MV-4-11 (cell line): ENCODE measurements around the gene STAB2.

ENCODE experiments used
- DNase-seq: peaks from one replicate; lab custom pipeline; 2025; lab: John Stamatoyannopoulos, UW

STAB2 gene

DNA sequence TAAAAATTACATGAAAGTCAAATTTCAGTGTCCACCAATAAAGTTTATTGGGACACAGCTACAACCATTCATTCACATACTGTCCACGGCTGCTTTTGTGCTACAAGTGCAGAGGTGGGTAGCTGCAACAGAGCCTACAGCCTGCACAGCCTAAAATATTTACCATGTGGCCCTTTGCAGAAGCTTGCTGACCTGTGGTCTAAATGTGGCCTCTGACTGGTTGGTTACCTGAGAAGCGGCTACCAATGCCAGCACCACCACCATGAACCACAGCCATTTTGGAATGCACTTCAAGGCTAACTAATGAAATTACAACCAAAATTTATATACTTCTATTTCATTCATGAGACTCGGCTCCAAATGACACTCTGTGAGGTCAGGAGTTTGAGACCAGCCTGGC lies 195.3 kb downstream of the STAB2 start:
- DNase-seq = no peak

DNA sequence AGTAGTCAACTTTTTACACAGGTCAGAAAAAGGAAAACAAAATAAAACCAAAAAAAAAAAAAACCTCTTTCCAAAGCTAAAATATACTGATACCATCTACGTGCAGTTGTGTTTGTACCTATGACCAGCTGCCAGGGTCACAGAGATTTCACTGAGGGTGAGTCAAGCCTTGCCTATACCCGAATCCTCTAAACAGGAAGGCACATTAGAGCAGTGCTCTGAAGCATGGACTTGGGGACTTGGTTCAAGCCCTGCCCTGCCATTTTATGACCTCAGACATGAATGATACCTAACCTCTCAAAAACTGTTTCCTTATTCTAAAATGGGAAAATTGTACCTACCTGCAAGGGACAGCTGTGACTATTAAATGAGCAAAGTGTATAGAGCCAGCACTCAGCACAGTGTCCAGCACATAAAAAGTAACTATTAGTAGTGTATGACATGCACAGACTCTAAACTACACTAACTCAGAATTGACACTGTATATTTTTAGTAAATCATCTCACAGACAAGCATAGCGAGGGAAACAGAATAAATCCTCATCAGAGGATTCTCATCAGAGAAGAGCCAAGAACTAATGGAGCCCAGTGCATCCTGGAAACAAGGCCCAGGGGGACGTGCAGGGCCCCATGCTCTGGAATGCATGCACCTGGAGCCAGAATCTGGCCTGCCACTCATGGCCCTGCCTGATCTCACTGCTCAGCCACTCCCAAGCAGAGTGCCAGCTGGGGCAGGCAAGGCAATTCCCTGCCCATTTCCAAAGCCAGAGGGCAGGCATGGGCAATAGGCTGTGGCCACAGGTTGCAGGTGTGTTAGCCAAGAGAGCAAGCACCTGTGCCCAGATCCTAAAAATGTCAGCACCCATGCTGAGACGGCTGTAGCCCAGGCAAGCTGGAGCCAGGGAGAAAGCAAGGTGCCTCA lies 196.9 kb downstream of the STAB2 start:
- DNase-seq = no peak

DNA sequence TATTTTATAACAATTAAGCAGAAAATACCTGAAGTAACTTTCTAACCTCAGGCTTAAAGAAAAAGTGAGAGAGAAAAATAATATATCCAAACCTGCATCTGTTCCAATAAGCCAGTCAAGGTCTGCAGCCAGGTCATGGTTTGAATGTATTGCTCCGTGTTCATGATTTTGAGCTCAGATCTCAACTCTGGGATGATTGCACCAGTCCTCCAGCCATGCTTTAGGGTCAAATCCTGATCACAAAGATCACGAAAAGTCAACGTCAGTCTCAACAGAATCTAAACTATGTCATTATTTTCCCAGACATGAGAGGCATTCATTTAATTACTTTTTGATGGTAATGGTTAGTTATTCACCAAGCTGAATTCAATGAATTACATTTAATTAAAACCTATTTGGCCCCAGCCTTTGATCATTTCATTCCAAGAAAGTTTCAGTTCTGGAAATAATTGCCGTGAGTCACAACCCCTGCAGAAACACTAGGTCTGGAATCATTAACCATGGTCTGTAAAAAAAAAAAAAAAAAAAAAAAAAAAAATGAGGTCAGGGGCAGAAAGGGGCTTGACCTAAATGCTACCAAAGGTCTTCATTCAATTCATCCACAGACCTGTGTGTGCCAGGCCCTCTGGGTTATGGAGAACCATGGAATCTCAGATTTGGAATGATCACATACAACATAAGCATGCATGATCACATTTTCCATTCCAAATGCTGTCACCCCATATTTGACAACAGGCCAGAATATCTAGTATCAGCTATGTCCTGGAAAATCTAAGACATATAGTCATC lies 198.4 kb downstream of the STAB2 start:
- no peak for DNase-seq

DNA sequence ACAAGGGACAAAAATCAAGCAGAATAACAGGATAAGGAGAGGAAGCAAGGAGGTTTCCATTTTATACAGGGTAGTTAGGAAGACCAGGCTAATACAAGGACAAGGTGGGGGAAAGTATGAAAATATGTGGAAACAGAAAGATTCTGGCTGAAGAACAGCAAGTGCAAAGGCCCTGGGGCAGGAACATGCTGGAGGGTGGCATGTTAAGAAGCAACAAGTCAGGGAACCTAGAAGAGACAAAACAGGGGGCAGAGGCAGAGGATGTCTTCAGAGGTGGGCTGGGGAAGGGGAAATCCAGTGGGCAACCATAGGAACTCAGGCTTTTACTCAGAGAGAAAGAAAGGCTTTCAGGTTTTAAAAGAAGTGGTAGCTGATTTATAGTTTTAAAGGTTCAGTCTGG lies 199.1 kb downstream of the STAB2 start:
- no peak for DNase-seq

DNA sequence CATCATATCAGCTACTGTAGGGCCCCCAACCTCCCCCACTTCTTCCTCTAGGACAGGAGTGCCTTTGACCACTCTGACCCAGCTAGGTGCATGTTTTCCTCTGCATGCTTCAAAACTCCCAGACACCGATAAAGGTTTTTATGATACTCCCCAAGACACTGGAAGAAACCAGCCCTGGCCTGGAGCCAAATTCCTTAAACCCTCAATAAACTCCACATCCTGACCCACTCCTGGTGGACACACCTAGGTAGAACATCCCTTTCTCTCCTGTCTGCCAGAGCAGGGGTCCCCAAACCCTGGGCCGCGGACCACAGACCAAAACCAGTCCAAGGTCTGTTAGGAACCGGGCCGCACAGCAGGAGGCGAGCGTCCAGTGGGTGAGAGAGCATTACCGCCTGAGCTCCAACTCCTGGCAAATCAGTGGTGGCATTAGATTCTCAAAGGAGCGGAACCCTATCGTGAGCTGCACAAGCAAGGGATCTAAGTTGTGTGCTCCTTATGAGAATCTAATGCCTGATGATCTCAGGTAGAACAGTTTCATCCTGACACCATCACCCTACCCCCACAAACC lies 204.4 kb downstream of the STAB2 start:
- DNase-seq = no peak

DNA sequence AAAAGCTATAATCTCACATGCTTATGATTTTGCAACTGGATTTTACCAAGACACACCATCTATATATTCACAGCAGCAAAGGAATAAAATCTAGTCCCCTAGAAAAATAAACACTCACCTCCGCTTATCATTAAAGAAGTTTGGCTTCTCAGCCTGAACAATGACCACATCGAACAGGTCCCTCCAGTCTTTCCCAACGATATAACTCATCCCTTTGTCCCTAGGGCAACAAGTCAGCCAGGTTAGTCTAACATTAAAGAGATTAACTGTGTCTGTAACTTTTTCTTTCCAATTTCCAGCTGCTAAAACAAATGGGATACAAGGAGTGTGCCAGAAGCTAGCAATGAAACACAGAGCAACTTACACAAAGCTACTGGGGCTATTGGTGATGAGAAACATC lies 206.0 kb downstream of the STAB2 start:
- DNase-seq = no peak

DNA sequence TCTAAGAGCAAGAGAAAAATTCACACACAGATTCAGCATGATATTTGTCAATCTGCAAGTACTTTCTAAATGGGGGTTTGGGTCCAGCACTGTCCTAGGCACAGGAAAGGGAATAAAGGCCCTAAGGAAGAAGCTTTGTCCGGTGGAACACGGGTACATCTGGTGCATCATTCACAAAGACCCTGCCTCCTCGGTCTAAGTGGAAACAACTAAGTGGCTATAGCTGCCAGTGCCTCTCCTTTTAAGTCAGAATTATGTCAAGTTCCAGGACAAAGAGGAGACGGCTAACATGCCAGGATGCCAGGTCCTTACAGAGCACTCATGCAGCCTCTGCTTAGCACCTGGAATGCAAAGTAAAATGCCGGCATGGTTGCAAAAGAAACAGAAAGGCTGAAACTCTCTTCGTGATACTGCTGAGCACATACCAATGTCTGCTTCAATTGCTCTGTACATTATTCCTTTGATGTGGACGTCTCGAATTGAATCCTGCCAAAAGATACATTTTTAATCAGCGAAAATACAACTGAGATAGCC lies 206.5 kb downstream of the STAB2 start:
- DNase-seq = no peak

DNA sequence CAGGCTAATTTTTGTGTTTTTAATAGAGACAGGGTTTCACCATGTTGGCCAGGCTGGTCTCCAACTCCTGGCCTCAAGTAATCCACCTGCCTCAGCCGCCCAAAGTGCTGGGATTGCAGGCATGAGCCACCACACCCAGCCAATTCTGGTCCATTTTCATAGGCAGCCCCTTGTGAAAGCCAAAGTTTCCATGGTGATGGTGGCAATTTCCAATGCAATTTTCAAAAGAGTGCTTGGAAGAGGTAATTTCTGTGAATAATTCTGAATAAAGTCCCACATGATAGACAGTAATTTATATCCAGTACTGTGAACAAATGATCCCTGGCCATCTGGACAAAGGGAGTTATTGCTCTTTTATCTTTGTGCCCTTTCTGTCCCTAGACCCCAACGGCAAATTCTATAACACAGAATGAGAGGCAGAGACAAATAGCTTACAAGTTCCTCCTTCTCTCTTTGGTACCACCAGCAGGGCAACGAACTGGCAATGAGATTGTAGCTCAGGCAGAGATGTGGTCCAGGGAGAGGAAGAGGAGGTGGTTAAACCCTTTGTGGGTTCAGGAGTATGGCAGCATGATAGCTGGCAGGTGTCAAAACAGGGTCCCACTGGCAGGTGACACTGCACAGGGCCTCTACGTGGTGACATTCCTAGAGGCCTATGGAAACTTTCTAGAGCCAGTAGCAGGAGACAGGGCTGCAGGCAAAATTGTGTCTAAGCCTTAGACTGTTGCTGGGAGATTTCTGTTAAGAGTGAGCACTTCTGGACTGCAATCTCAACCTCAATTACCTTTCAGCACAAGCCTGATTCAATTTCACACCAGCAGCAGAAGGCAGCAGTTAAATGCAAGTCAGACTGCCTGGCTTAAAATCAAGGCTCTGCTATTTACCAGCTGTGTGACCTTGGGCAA lies 207.5 kb downstream of the STAB2 start:
- no peak for DNase-seq

DNA sequence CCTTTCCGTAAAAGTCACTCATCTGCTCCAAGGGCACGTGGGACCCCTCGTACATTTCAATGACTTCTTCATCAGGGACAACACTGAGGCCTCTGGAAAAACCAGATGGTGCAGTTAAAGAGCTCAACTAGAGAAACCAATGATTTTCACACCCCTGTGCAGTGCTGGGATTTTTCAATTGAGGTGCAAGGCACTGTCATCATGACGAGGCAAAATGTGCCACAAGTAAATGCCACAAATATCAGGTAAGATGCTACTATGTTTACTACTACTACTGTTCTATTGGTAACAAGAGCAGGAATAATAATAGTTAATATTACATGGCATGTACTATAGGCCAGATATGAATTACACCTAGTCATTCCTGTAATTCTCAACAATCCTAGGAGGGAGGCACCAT lies 211.5 kb downstream of the STAB2 start:
- DNase-seq = no peak

DNA sequence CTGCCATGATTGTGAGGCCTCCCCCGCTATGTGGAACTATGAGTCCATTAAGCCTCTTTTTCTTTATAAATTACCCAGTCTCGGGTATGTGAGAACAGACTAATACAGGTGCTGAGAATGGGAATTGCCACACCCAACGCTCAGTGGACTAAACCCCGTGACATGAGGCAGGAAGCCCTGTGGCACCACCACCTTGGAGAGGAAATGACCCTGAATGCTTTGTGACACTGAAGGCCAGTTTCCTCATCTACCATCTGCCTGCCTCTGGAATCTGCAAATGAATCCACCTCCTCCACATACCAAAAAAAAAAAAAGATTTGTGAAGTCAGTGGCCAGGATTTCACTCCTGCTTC lies 212.4 kb downstream of the STAB2 start:
- peak; percentile 64 for DNase-seq

DNA sequence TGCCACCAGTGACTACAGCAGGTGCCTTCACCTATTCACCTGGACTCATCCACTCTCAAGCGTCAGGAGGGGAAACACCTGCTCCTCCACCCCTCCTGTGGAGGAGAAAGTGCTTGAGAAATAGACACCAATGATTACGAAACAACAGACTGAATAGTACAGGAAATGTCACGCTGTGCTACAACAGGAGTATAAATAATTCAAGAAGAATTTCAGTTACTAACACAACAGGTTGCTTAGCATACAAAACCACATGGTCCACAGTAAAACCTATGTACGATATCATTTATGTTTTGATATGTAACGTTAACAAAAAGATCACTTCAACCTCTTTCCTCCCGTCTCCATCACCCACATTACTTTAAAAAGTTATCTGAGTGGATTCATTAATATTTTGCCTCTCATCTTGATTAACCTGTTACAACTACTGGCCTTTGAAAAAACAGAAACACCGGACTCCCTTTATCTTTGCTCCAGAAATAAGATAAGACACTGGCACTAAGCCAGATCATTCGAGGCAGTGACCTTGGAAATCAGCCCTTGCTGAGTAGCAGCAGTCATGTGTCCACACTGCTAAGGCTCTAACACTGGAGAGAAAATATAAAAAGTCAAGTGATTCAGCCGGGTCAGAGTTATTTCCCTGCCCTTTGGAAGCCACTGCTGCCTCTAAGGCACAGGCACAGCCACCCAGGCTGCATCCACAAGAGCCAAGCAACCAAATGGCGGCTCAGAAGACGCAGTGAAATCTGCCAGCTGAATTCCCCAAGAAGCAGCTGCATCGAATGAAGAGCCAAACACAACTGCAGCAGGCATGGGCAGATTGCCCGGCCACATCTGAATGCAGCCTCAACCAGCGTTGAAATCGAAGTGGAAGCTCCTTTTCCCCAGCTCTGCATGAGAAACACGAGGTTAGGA lies 213.0 kb downstream of the STAB2 start:
- DNase-seq = peak; percentile 74

DNA sequence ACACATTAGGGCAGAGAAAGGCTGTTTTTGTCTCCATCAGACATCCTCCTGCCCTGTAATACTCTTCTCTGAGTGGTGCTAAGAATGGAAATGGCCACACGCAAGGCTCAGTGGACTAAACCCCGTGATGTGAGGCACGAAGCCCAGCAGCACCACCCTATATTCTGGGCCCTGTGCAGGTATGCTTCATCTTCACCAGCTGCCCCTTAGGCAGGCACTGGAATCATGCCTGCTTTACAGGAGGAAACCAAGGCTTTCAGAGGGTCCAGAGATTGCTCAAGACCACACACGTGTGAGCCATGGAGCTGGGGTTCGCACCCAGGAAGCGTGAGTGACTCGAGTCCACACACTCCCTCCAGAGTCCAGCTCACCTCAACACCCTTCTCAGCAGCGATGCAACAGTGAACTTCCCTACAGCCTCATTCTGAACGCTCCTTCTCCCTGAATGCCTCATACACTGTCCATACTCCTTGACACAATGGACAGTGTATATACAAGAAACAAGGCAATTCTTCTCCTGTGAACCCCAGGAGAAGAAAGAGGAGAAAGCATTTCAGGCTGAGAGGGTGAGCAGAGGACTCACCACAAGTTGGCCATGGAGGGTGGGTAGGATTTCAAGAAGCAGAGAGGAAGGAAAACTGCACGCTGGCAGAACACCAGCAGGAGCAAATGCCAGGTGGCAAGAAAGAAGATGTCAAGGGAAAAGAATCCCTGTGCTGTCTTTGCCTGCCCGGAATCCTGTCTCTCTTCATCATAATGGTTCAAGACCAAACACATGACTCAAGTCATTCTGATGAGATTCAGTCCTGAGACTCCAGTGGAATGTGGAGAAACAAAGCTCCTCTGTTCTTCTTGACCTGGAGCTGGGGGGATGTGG lies 214.9 kb downstream of the STAB2 start:
- DNase-seq = peak; percentile 35

DNA sequence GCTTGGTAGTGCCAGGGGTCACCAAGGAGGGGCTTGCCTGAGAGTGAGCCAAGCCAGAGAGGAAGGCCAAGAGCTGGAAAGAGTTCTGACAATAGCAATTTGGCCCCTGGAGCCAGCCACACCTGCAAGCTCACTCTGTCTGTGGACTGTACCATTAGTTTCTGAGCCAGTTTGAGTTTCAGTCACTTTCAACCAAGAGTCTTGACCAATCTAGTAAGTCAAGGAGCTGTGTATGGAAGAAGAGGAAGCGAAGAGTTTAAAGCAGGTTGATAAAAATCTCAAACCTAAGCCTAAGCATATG lies 215.5 kb downstream of the STAB2 start:
- DNase-seq = peak; percentile 35

DNA sequence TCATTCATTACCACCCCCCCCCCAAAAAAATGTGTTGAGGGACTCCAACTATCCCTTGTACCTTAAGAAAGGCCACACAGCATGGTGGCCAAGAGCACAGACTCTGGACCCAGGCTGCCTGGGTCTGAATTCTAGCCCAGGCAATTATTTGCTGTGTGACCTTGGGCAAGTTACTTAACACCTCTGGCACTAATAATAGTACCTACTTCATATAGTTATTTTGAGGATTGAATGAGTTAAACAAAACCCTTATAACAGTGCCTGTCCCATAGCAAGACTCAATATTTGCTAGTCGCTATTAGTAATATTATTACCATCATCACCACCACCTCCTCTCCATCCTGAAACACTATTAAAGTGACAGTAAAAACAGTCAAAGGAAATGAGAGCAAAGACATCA lies 216.8 kb downstream of the STAB2 start:
- DNase-seq = no peak

DNA sequence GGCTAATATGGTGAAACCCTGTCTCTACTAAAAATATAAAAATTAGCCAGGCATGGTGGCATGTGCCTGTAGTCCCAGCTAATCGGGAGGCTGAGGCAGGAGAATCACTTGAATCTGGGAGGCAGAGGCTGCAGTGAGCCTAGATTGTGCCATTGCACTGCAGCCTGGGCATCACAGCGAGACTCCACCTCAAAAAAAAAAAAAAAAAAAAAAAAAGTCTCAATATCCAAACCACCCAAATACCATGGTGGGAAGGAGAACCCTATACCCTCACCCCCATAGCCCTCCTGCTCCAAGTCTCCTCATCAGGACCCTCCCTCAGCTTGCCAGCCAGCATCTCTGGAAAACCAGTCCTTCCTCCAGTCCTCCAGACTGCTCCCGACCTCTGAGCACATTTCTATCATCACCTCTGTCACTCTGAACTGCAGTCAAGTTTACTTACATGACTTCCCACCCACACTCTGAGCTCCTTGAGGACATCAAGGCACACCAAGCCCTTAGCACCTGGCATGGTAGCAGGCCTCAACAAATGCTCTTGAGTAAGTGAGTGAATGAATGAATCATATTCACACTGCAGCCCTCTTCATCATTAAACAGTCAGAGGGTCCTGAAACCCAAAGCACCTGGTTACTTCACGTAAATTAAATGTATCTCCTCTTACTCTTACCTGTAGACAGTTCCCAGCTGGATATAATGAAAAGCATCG lies 218.7 kb downstream of the STAB2 start:
- DNase-seq = no peak

DNA sequence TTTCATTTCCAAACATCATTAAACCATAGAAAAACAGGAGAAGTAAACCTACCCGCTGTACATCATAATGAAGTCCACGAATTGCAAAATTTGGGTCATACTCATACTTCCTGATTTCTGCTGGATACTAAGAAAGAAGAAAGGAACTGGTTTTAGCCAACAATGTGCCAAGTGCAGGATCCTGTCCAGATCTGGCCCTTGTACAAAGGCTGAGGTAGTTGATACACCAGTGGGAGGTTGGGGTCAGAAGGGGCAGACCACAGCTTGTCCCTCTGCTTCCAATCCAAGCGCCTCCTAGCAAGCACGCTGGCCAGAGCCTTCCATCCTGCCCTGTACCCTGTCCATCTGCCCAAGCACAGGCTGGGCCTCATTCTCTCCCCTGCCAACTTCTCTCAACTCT lies 219.7 kb downstream of the STAB2 start:
- peak; percentile 92 for DNase-seq

DNA sequence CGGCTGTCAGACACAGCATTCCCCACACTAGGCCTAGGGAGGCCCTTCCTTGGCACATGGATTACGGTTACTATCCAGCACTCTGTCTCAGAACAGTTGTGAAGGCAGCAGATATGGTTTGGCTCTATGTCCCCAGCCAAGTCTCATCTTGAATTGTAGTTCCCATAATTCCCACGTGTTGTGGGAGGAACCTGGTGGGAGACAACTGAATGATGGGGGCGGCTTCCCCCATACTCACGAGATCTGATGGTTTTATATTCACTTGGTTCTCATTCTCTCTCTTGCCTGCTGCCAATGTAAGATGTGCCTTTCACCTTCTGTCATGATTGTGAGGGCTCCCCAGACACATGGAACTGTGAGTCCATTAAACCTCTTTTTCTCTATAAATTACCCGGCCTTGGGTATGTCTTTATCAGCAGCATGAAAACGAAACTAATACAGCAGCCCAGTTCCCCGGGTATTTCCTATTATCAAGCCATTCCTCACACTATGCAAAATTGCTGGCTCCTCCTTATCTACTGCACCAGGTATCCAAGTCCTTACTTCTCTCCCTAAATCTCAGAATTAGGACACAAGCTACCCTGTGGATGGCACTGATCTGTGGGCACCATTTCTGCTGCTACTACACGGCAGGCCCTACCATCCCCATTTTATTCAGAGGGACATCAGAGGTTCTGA lies 220.6 kb downstream of the STAB2 start:
- DNase-seq = no peak

DNA sequence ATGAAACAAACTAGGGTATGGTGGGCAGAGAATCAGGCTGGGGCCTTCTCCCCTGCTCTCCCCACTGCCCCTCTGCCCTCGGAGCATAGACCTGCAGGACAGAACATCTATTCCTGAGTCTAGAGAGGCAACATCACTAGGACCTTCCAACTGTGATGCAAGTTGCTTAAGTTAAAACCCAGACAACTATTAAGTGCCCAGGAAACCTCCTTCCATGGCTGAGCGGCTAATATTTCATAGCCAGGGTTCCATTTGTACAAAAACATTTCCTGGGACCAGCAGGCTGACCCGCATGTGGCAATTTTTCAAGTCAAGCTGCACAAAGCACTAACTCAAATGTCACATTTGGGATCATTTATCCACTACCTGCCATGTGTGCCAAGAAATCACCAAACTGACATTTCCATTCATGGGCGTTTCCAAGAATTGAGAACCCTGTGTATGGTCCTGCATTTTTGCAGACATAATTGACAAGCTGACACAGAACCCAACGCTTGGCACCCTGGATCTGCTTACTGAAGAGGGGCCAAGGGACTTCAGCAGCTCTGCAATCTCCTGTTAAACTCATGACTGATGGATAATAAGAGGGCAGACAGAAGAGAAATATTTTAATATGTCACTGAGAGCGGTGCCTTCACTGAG lies 221.3 kb downstream of the STAB2 start:
- no peak for DNase-seq
